Measurements from ENCODE around the gene RNF180.
"Not testable (repeated sequence)": the region's sequence is repeated elsewhere in the genome, so short reads cannot be mapped to it uniquely, and the experiment has no call there.

RNF180 gene

GRCh38 chr5:64180661-64181343 is 15.2 kb downstream of the RNF180 start:
- DNase-seq: no peak

DNA sequence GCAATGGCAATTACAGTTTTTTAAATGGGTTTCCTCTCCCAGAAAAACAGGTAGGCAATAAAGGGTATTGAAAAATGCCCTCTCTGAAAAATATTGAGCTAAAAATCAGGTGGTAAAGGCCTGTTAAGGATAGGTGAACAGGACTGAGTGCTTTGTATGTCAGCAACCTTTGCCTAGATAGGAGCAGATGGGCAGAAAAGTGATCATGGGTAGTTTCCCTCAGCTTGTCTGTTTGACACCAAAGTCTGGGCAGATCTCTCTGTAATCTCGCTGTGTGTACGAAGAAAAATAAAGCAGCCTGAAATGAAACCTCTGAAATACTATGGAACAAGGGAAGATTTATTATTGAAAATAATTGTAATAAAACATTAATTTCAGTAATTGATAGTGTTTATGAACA is 15.8 kb downstream of the RNF180 start:
- no peak for DNase-seq

- DNase-seq: no peak
These were observed 18.3 kb downstream of the RNF180 start for GRCh38 chr5:64183956-64184355.

DNA sequence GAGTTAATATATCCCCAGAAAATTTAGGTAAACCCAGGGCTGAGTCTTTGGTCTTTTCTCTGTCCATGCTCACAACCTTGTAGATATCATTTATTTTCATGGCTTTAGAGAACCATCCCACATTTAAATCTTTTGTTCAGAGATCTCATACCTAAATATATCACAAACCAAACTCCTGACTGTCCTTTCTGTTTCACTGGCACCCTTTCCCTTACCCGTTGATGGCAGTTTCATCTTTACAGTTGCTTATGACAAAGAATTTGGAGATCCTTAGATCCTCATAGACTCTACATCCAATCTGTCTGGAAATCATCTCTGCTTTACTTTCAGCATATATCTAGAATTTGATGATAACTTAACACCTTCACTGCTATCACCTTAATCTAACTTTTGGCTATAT is 19.2 kb downstream of the RNF180 start:
- no peak for DNase-seq

DNA sequence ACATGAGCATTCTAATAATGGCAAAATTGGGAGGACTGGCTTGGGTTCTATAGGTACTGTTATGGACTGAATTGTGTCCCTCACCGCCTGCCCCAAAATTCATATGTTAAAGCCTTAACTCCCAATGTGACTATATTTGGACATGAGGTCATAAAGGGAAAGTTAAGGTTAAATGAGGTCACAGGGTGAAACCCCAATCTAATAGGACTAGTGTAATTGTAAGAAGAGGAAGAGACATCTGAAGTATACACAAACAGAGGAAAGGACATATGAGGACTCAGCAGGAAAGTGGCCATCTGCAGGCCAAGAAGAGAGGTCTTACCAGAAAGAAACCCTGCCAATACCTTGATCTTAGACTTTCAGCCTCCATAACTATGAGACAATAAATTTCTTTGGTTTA is 23.1 kb downstream of the RNF180 start:
- DNase-seq: no peak

GRCh38 chr5:64190562-64191306 is 25.1 kb downstream of the RNF180 start:
- DNase-seq: no peak

DNA sequence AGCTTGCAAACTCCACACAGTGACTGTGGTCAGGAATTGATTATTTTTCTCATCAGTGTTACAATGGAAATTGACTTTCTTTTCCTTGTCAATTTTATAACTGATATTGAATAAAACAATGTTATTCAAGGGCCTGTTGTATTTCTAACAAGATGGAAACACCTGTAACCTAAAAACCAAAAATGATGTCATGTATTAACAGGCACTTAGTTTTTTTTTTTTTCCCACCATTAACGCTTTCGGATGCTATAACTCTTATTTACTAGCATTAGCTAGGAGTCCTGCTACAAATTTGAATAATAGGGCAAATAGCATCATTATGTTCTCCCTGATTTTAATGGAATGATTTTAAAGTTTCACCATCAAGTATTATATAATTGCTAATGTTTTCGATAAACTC is 30.3 kb downstream of the RNF180 start:
- DNase-seq: no peak

DNA sequence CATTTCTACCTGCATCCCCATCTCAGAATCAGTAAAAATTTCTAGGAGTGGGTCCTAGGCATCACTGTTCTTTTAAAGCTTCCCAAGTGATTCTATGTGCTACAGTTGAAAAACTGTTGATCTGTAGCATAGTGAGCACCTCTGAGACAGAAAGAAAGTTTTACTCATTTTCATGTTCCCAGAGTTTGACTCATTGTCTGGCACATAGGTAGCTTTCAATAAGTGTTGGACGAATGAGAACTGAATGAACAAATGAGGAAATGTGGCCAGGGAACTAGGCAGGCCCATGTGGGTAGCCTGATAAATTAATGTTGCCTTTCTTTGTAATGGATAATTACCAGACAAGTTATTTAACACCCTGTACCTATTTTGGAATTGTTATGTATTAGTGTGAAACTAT is 33.8 kb downstream of the RNF180 start:
- no peak for DNase-seq

DNA sequence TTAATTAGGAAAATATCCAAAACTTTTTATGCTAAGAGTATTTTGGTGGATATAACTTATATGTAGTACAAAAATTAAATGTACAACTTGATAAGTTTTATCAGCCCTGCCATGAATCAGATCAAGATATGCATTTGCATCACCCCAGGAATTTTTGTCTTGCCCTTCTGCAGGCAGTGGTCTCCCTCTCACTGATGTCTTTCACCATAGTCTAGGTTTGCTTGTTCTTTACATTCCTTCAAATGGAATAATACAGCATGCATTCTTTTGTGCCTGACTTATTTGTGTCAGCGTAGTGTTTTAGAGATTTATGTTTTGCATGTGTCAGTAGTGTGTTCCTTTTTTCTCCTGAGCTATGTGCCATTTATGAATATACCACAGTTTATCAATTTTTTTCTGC is 36.4 kb downstream of the RNF180 start:
- DNase-seq: no peak

DNA sequence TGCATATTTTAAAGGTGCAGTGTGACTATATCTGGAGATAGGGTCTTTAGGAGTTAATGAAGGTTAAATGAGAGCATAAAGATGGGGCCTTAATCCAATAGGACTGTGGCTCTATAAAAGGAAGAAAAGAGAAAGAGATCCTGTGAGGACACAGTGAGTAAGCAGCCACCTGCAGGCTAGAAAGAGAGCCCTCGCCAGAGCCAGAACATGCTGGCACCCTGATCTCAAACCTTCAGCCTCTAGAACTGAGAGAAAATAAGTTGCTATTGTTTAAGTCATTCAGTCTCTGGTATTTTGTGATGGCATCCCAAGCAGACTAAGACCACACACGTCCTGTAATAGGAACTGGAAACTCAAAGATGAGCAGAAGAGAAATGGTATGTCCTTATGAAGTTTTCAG is 41.0 kb downstream of the RNF180 start:
- no peak for DNase-seq

DNA sequence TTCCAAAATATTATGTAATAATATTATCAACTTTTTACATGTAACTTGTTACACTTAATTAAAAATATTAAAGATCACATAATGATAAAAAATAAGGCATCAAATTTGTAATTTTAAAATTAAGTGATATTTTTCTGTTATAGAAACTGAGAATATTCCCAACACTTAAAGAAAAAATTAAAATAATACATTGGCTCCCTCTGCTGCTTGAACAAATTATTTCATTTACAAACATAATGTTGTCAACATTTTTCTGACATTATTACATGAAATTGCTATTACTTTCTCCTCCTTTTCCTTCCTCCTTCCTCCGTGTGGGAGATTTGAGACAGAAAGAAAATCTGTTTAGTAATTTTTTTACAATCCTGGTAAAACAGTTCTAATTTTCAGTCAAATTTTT is 42.3 kb downstream of the RNF180 start:
- no peak for DNase-seq

- DNase-seq: no peak
These were observed 43.7 kb downstream of the RNF180 start for GRCh38 chr5:64209353-64209752.

DNA sequence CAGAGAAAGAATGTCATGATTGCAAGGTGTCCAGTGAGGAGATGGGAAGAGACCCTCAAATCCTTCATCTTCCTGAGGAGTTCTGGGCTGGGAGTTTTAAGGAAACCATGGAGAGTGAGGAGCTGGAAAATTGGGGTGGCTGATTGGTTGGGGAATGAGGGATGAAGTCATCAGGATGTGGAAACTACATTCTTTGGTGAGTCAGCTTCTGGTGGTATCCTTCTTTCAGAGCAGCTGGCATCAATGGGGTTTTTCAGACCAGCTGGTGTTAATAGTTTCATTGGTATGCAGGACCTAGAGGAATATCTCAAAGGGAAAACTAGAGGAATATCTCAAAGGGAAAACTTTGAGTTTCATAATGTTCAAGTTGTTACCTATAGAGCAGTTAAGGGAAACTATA is 45.2 kb downstream of the RNF180 start:
- DNase-seq: no peak

DNA sequence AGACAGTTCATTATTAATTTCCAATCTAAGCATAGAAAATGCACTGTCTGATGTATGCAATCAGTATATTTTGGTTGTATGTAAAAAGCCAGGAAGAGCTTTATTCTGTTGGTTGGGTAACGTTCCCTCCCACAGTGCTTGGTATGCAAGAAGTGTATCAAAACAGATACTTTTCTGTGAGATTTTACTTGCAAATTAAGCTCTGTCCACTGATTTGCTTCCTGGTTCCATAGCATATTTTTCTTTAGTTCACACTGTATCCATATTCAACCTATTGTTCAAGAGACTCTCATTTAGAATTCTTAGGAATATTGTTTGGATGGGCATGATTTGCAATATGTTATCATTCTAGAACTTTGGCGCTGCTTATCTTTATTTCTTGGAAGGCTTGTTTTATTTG is 47.4 kb downstream of the RNF180 start:
- DNase-seq: no peak

DNA sequence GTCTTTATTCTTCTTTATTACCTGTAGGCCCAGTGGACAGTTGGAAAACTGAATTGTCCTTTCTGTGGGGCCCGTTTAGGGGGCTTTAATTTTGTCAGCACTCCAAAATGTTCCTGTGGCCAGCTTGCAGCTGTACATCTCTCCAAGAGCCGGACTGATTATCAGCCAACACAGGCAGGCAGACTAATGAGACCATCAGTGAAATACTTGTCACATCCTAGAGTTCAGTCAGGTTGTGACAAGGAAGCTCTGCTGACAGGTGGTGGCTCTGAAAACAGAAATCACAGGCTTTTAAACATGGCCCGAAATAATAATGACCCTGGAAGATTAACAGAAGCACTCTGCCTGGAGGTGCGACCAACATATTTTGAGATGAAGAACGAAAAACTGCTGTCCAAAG is 47.9 kb downstream of the RNF180 start:
- DNase-seq: no peak

DNA sequence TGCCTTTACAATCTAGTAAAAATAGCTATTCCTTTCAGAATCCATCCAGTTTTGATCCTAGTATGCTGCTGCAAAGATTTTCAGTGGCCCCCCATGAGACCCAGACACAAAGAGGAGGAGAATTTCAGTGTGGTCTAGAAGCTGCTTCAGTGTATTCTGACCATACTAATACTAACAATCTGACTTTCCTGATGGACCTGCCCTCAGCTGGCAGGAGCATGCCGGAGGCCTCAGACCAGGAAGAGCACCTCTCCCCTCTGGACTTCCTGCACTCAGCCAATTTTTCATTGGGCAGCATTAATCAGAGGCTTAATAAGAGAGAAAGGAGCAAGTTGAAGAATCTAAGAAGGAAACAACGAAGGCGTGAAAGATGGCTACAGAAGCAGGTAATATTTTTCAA is 48.5 kb downstream of the RNF180 start:
- DNase-seq: no peak

GRCh38 chr5:64221911-64222310 is 56.3 kb downstream of the RNF180 start:
- DNase-seq: no peak

GRCh38 chr5:64225286-64225981 is 59.8 kb downstream of the RNF180 start:
- DNase-seq: not testable (repeated sequence)

- DNase-seq: not testable (repeated sequence)
These were observed 61.5 kb downstream of the RNF180 start for GRCh38 chr5:64227131-64227537.

GRCh38 chr5:64229163-64229774 is 63.6 kb downstream of the RNF180 start:
- no peak for DNase-seq

DNA sequence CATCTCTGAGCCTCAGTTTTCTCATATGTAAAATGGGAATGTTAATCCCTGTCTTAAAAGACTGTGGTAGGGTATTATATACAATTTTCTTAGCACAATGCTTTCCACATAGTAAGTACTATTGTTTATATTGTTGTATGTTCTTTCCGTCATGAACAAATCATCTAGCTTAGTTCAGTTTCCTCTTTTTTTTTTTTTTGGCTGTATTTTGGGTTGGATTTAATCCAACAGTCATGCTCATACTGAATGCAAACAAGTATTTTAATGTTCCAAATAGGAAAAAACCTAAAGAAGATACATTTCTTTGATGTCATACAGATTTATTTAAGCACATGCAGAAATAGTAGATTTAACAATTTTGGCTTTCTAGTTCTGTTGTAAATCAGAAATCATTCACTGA is 95.1 kb downstream of the RNF180 start:
- no peak for DNase-seq

DNA sequence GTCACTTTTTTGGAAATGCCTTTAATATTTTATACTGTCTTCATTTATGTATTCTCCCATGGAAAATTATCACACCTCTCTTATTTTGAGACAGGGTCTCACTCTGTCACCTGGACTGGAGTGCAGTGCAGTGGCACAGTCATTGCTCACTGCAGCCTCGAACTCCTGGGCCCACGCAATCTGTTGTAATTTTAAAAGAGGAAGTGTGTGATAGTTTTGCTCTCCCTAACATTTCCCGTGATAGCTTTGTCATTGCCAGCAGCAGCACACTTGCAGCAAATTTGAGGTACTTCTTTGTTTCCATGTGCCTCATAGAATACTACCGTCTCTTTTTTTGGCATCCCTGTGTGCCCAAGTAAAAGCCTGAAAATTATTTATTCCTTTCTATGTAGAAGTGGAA is 103.5 kb downstream of the RNF180 start:
- no peak for DNase-seq

- DNase-seq: no peak
These were observed 107.6 kb downstream of the RNF180 start for GRCh38 chr5:64273276-64273675.
